Nephron (organoid): ENCODE measurements around the gene SLFN12L.

ENCODE experiments used
- H3K27ac Mint-ChIP-seq, 3 experiments: 2 replicates each; pipeline ENCODE4 v1.8.0; 2020; ENCODE audit warnings: mixed read lengths in 3 of 3, mild to moderate bottlenecking in 2 of 3, moderate library complexity in 1 of 3
- H3K27me3 Mint-ChIP-seq: 2 replicates; pipeline ENCODE4 v1.8.0; 2021; ENCODE audit warnings: low read depth, mild to moderate bottlenecking, moderate library complexity, mixed read lengths
- H3K36me3 Mint-ChIP-seq: 2 replicates; pipeline ENCODE4 v1.8.0; 2020; ENCODE audit warnings: low read depth, mixed read lengths
- H3K4me1 Mint-ChIP-seq: 2 replicates; pipeline ENCODE4 v1.8.0; 2020; ENCODE audit warnings: mixed read lengths
- H3K4me3 Mint-ChIP-seq, 3 experiments: 2 replicates each; pipeline ENCODE4 v1.8.0; 2020; ENCODE audit warnings: mild to moderate bottlenecking in 3 of 3, mixed read lengths in 3 of 3, moderate library complexity in 2 of 3
- H3K9me3 Mint-ChIP-seq: 2 replicates; pipeline ENCODE4 v1.8.0; 2020; ENCODE audit warnings: mixed read lengths
- CTCF ChIP-seq, 3 experiments: fragments of 200-600 bp; sonication (generic); IDR thresholded peaks; one replicate each; pipeline ENCODE4 v1.5.0; 2021; ENCODE audit warnings: antibody characterized with exemption in 3 of 3; ENCODE audit not compliant: unreplicated experiment in 3 of 3

SLFN12L gene

GRCh38 chr17:35560703-35561102 lies 23.2 kb upstream of the SLFN12L start, which contains the start of gene SLFN14:
SLFN14 (minus strand) TSS chr17:35560819; CDS start chr17:35558062, 2,757 bp downstream.
- TF ChIP-seq CTCF (IDR thresholded peaks at IDR 0.05; ENCODE audit: unreplicated experiment in 3 of 3): no peak
- Mint-ChIP-seq H3K4me3 (no peak within 1 kb of the TSS), H3K27ac (no peak within 1 kb of the TSS), H3K27me3 (peaks cover 30% of the 10 kb centered on the region), H3K4me1 (no peaks in the 10 kb centered on the region), H3K36me3 (no peaks in the 10 kb centered on the region), H3K9me3 (no peaks in the 10 kb centered on the region)

DNA sequence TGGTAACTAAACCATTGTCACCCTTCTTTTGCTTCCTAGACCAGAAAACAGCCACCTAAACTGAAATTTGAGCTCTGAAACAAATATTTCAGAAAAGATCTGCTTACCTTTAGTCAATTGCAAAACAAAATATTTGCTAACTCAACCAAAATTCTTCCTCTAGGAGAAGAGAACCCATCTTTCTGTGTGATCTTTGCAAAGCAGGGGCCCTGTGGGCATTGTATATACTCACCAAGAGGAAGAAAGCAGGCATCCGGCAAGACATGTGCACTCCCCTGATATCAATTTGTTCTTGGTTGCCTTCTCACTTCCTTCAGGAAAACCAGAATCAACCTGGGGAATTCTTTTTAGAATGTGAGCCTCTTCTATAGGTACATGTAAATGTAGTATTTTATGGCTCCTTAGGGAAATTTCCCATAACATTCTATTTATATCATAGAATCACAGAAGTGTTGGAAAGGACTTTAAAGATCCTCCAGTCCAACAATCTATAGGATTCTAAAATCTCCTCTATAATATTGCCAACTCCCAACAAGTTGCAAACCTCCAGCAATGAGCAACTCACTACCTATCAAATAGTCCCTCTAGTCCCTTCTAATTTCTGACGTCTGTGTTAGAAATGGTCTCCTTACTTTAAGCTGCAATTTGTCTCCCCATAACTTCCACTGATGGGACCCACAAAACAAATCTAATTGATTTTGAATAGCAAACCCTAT lies 22.2 kb upstream of the SLFN12L start:
- Mint-ChIP-seq H3K36me3 (no peaks in the 10 kb centered on the region), H3K4me3 (no peak overlapping the region), H3K27me3 (peaks cover 30% of the 10 kb centered on the region), H3K4me1 (no peaks in the 10 kb centered on the region), H3K9me3 (no peaks in the 10 kb centered on the region), H3K27ac (no peak overlapping the region)
- TF ChIP-seq CTCF (IDR thresholded peaks at IDR 0.05; ENCODE audit: unreplicated experiment in 3 of 3): no peak

DNA sequence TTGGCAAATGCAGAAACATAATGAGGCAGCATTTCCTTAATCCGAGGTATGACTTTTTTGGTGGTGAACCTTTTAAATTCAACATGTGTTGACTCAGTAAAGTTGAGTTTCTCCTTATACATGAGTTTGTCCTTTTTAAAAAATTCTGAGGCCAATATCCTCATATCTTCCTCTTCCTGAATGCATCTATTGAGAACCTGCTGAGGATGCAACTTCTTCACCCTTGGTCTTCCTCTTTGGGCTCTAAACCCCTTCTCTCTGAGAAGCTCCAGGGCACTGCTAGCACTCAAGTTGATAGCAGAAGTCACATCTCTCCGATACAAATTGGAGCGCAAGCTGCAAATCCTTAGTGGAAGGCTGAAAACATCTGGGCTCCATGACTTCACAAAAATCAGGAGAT lies 19.9 kb upstream of the SLFN12L start:
- Mint-ChIP-seq H3K27me3 (peaks cover 36% of the 10 kb centered on the region), H3K4me3 (no peak overlapping the region), H3K4me1 (no peaks in the 10 kb centered on the region), H3K36me3 (no peaks in the 10 kb centered on the region), H3K9me3 (no peaks in the 10 kb centered on the region), H3K27ac (no peak overlapping the region)
- no peak for TF ChIP-seq CTCF (IDR thresholded peaks at IDR 0.05; ENCODE audit: unreplicated experiment in 3 of 3)

- TF ChIP-seq CTCF (IDR thresholded peaks at IDR 0.05; ENCODE audit: unreplicated experiment in 3 of 3): no peak
- Mint-ChIP-seq H3K27ac (no peak overlapping the region), H3K9me3 (no peaks in the 10 kb centered on the region), H3K4me1 (no peaks in the 10 kb centered on the region), H3K36me3 (no peaks in the 10 kb centered on the region), H3K4me3 (no peak overlapping the region), H3K27me3 (peaks cover 41% of the 10 kb centered on the region)
Measured at GRCh38 chr17:35555691-35556090, 18.2 kb upstream of the SLFN12L start.

- H3K27ac Mint-ChIP-seq: no peak overlapping the region
- H3K27me3 Mint-ChIP-seq: peaks cover 46% of the 10 kb centered on the region
- no peaks in the 10 kb centered on the region for H3K36me3 Mint-ChIP-seq
- H3K4me1 Mint-ChIP-seq: no peaks in the 10 kb centered on the region
- no peak for TF ChIP-seq CTCF (IDR thresholded peaks at IDR 0.05; ENCODE audit: unreplicated experiment in 3 of 3)
- no peak overlapping the region for H3K4me3 Mint-ChIP-seq
- H3K9me3 Mint-ChIP-seq: no peaks in the 10 kb centered on the region
Measured at GRCh38 chr17:35554668-35555067, 17.2 kb upstream of the SLFN12L start.

GRCh38 chr17:35553310-35553709 lies 15.8 kb upstream of the SLFN12L start:
- H3K9me3 Mint-ChIP-seq: no peaks in the 10 kb centered on the region
- no peaks in the 10 kb centered on the region for H3K36me3 Mint-ChIP-seq
- peaks cover 55% of the 10 kb centered on the region for H3K27me3 Mint-ChIP-seq
- H3K4me3 Mint-ChIP-seq: no peak overlapping the region
- H3K4me1 Mint-ChIP-seq: no peaks in the 10 kb centered on the region
- TF ChIP-seq CTCF (IDR thresholded peaks at IDR 0.05; ENCODE audit: unreplicated experiment in 3 of 3): no peak
- no peak overlapping the region for H3K27ac Mint-ChIP-seq
